GM23338 (cell line): ENCODE results near the gene TNFAIP8L3. TPM values are rescaled to one million over a fixed set of nuclear protein-coding genes. Genes with fewer than 3 reads are reported as not detected.

Experiments
- ATAC-seq: fragments of 200-7000 bp; cut with Tn5 transposase; 3 replicates; pipeline ENCODE4 v1.9.1; 2020
- DNase-seq: peaks from one replicate; pipeline ENCODE4 v3.0.0-alpha.2; 2015; ENCODE audit warnings: low spot score
- H2AFZ ChIP-seq: fragments of 200-600 bp; sonication (generic); 2 replicates; pipeline ENCODE4 v1.8.0; 2016; ENCODE audit warnings: antibody characterized with exemption, mild to moderate bottlenecking, moderate library complexity
- H3F3A ChIP-seq: fragments of 200-600 bp; sonication (generic); replicated peaks from 2 replicates; pipeline ENCODE4 v1.8.0; 2017; ENCODE audit warnings: antibody characterized with exemption, mixed run types, low read depth
- H3K27ac ChIP-seq: fragments of 200-600 bp; sonication (generic); 2 replicates; pipeline ENCODE4 v1.6.1; 2016; ENCODE audit warnings: low read depth
- H3K27me3 ChIP-seq: fragments of 200-600 bp; sonication (generic); 2 replicates; pipeline ENCODE4 v1.8.0; 2016; ENCODE audit warnings: mild to moderate bottlenecking, mixed run types, moderate library complexity; ENCODE audit not compliant: insufficient read depth
- H3K36me3 ChIP-seq: fragments of 200-600 bp; sonication (generic); 2 replicates; pipeline ENCODE4 v1.8.0; 2016; ENCODE audit warnings: mild to moderate bottlenecking; ENCODE audit not compliant: insufficient read depth
- H3K4me1 ChIP-seq: fragments of 200-600 bp; sonication (generic); 2 replicates; pipeline ENCODE4 v1.8.0; 2016; ENCODE audit warnings: mild to moderate bottlenecking, moderate library complexity; ENCODE audit not compliant: insufficient read depth
- H3K4me2 ChIP-seq: fragments of 200-600 bp; sonication (generic); 2 replicates; pipeline ENCODE4 v1.7.1; 2017; ENCODE audit warnings: mixed run types
- H3K4me3 ChIP-seq: fragments of 200-600 bp; sonication (generic); 2 replicates; pipeline ENCODE4 v1.6.1; 2016; ENCODE audit warnings: mixed run types
- H3K79me2 ChIP-seq: fragments of 200-600 bp; sonication (generic); replicated peaks from 2 replicates; pipeline ENCODE4 v1.8.0; 2017; ENCODE audit warnings: mild to moderate bottlenecking; ENCODE audit not compliant: insufficient read depth
- H3K9me2 ChIP-seq: fragments of 200-600 bp; sonication (generic); 2 replicates; pipeline ENCODE4 v1.8.0; 2017; ENCODE audit not compliant: insufficient read depth
- H4K20me1 ChIP-seq: fragments of 200-600 bp; sonication (generic); replicated peaks from 2 replicates; pipeline ENCODE4 v1.8.0; 2017; ENCODE audit warnings: mild to moderate bottlenecking; ENCODE audit not compliant: insufficient read depth
- H3K27ac Mint-ChIP-seq: 2 replicates; pipeline ENCODE4 v1.8.0; 2020; ENCODE audit warnings: inconsistent platforms, mild to moderate bottlenecking, moderate library complexity, mixed read lengths
- H3K27me3 Mint-ChIP-seq: 3 replicates; pipeline ENCODE4 v1.8.0; 2022; ENCODE audit warnings: low read depth, mild to moderate bottlenecking, moderate library complexity, mixed read lengths, inconsistent platforms; ENCODE audit not compliant: insufficient read depth, poor library complexity
- H3K36me3 Mint-ChIP-seq: 3 replicates; pipeline ENCODE4 v1.8.0; 2021; ENCODE audit warnings: low read depth, mild to moderate bottlenecking, inconsistent platforms, moderate library complexity, mixed read lengths
- H3K4me1 Mint-ChIP-seq: 3 replicates; pipeline ENCODE4 v1.8.0; 2020; ENCODE audit warnings: mild to moderate bottlenecking, inconsistent platforms, mixed read lengths
- H3K4me3 Mint-ChIP-seq: 3 replicates; pipeline ENCODE4 v1.8.0; 2021; ENCODE audit warnings: moderate library complexity, mild to moderate bottlenecking, inconsistent platforms, mixed read lengths
- H3K9me3 Mint-ChIP-seq: 3 replicates; pipeline ENCODE4 v1.8.0; 2020; ENCODE audit warnings: moderate library complexity, mild to moderate bottlenecking, inconsistent platforms, mixed read lengths
- CREB1 ChIP-seq: fragments of 250-450 bp; sonication (Bioruptor Pico); IDR thresholded peaks from 2 replicates; pipeline ENCODE4 v1.5.0; 2020; ENCODE audit warnings: low read depth, mild to moderate bottlenecking, moderate library complexity
- ETS1 ChIP-seq: IDR thresholded peaks from 2 replicates; pipeline ENCODE4 v1.6.1; 2016; ENCODE audit warnings: antibody characterized with exemption
- EZH2 ChIP-seq: fragments of 200-600 bp; sonication (generic); IDR thresholded peaks from one replicate; pipeline ENCODE4 v1.8.0; 2017; ENCODE audit warnings: antibody characterized with exemption, mild to moderate bottlenecking, low read depth; ENCODE audit not compliant: unreplicated experiment
- JUNB ChIP-seq: IDR thresholded peaks from one replicate; pipeline ENCODE4 v1.6.1; 2016; ENCODE audit warnings: antibody characterized with exemption; ENCODE audit not compliant: unreplicated experiment
- POLR2AphosphoS5 ChIP-seq: IDR thresholded peaks from 2 replicates; pipeline ENCODE4 v1.6.1; 2016; ENCODE audit warnings: antibody characterized with exemption, low read depth
- STAT1 ChIP-seq: IDR thresholded peaks from one replicate; pipeline ENCODE4 v1.6.1; 2016; ENCODE audit warnings: antibody characterized with exemption; ENCODE audit not compliant: unreplicated experiment
- ZNF114 ChIP-seq: fragments of 250-450 bp; sonication (Bioruptor Pico); IDR thresholded peaks from 2 replicates; pipeline ENCODE4 v1.5.0; 2020; ENCODE audit warnings: mild to moderate bottlenecking, moderate library complexity
- ZNF331 ChIP-seq: fragments of 250-450 bp; sonication (Bioruptor Pico); IDR thresholded peaks from 2 replicates; pipeline ENCODE4 v1.5.0; 2020; ENCODE audit warnings: low read depth, mild to moderate bottlenecking, moderate library complexity
- ZNF462 ChIP-seq: fragments of 250-450 bp; sonication (Bioruptor Pico); IDR thresholded peaks from 2 replicates; pipeline ENCODE4 v1.5.0; 2020; ENCODE audit warnings: mild to moderate bottlenecking, moderate library complexity
- polyA plus RNA-seq: library from polyadenylated mRNA; unstranded; fragments of >200 nt; fragmentation: Nextera tagmentation; extraction: Ambion mirVana; gene quantifications from 2 replicates; pipeline ENCODE4 v1.2.1, GENCODE V29; 2016
- total RNA-seq: library from RNA; depleted of rRNA; stranded (reverse); fragments of >200 nt; shearing (Covaris generic); gene quantifications from 2 replicates; pipeline ENCODE4 v1.2.3, GENCODE V29; 2014

TNFAIP8L3 gene
- total and polyA plus RNA-seq, 2 experiments from 2014 or later, result 0.23 to 0.31 TPM

- Histone ChIP-seq H3K36me3 (no peaks in the 10 kb centered on the region; the same call in 1 of the 2 replicates), H3K4me1 (peaks cover 39% of the 10 kb centered on the region), H3K4me2 (no peak overlapping the region), H3K79me2 (no peaks in the 10 kb centered on the region), H4K20me1 (no peaks in the 10 kb centered on the region), H3K27me3 (peaks cover 8% of the 10 kb centered on the region), H3K9me2 (peaks cover 9% of the 10 kb centered on the region; the same call in 1 of the 2 replicates), H2AFZ (no peak overlapping the region), H3K4me3 (no peak overlapping the region), H3K27ac (no peak overlapping the region), H3F3A (no peaks in the 10 kb centered on the region)
- ATAC-seq (no peak), DNase-seq (no peak)
- Mint-ChIP-seq H3K4me1 (peaks cover 40% of the 10 kb centered on the region), H3K36me3 (no peaks in the 10 kb centered on the region), H3K27me3 (peaks cover 10% of the 10 kb centered on the region), H3K4me3 (no peak overlapping the region), H3K27ac (no peak overlapping the region), H3K9me3 (no peaks in the 10 kb centered on the region; the same call in 2 of the 3 replicates)
- TF ChIP-seq JUNB (no peak), CREB1 (CRISPR knock-in tag) (no peak), EZH2 (no peak), ZNF114 (CRISPR knock-in tag) (no peak), STAT1 (no peak), ZNF331 (CRISPR knock-in tag) (no peak), ETS1 (no peak), POLR2AphosphoS5 (no peak), ZNF462 (no peak)
These were observed 8.9 kb downstream of the TNFAIP8L3 start for GRCh38 chr15:51085764-51086163.
